RWPE2 (cell line): ENCODE data around the gene PYGO2.
A peak's percentile ranks its signal among the peaks of the same experiment; 100 is the strongest.

ENCODE experiments used
- ATAC-seq: fragments of 200-7000 bp; cut with Tn5 transposase; 3 replicates; pipeline ENCODE4 v1.9.1; 2021; ENCODE audit warnings: low read depth
- DNase-seq: peaks from one replicate; pipeline ENCODE4 v3.0.0-alpha.2; 2020; ENCODE audit warnings: low spot score
- H3K27ac ChIP-seq: fragments of 450-650 bp; 2 replicates; pipeline ENCODE4 v1.5.1; 2017; ENCODE audit warnings: mild to moderate bottlenecking; ENCODE audit not compliant: poor library complexity, severe bottlenecking
- H3K27me3 ChIP-seq: fragments of 250-450 bp; sonication (Bioruptor Pico); 2 replicates; pipeline ENCODE4 v1.5.1; 2021; ENCODE audit warnings: mild to moderate bottlenecking, moderate library complexity; ENCODE audit not compliant: insufficient read depth, poor library complexity, severe bottlenecking
- H3K36me3 ChIP-seq: fragments of 250-450 bp; sonication (Bioruptor Pico); 2 replicates; pipeline ENCODE4 v1.5.1; 2020; ENCODE audit warnings: low read depth, mild to moderate bottlenecking, moderate library complexity
- H3K4me1 ChIP-seq: fragments of 250-450 bp; sonication (Bioruptor Pico); 2 replicates; pipeline ENCODE4 v1.5.1; 2021; ENCODE audit warnings: mild to moderate bottlenecking, moderate library complexity; ENCODE audit not compliant: insufficient read depth, poor library complexity, severe bottlenecking
- H3K4me3 ChIP-seq: fragments of 250-450 bp; sonication (Bioruptor Pico); 2 replicates; pipeline ENCODE4 v1.5.1; 2021; ENCODE audit warnings: mild to moderate bottlenecking, moderate library complexity; ENCODE audit not compliant: severe bottlenecking
- H3K9me3 ChIP-seq: fragments of 250-450 bp; sonication (Bioruptor Pico); 2 replicates; pipeline ENCODE4 v1.5.1; 2021; ENCODE audit warnings: mild to moderate bottlenecking, moderate library complexity; ENCODE audit not compliant: severe bottlenecking
- TF ChIP-seq, protein P1 (sequence below): fragments of 450-650 bp; IDR thresholded peaks from one replicate; pipeline ENCODE4 v1.5.1; 2017; ENCODE audit warnings: mild to moderate bottlenecking, moderate library complexity; ENCODE audit not compliant: poor library complexity, severe bottlenecking

PYGO2 gene

DNA sequence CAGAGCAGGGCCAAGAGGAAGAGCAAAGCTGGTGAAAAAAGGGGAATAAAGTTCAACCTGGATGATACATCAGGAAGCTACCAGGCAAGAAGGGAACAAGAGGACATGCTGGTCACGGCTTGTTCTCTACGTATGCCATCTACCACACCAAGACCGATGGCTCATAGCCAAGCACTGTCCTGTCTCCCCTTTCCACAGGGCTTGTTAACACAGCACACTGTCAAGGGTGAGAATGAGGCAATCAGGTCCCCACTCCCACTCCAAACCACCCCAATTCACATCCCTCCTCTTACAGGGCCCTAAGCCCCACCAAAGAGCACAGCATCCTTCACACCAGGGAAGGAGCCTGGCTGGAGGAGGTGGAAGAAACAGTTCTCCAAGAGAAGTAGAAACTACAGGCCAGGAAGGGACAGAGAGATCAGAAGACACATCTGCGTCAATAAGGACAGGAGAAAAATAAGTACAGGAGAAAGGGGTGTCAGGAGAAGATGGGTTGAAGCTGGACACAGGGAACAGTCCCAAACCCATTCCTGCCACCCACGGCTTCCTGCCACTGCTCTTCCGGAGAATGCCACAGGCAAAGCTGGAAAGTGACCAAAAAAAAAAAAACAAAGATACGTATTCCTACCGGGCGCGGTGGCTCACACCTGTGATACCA is 9.9 kb upstream of the PYGO2 start:
- TF ChIP-seq, protein P1, sequence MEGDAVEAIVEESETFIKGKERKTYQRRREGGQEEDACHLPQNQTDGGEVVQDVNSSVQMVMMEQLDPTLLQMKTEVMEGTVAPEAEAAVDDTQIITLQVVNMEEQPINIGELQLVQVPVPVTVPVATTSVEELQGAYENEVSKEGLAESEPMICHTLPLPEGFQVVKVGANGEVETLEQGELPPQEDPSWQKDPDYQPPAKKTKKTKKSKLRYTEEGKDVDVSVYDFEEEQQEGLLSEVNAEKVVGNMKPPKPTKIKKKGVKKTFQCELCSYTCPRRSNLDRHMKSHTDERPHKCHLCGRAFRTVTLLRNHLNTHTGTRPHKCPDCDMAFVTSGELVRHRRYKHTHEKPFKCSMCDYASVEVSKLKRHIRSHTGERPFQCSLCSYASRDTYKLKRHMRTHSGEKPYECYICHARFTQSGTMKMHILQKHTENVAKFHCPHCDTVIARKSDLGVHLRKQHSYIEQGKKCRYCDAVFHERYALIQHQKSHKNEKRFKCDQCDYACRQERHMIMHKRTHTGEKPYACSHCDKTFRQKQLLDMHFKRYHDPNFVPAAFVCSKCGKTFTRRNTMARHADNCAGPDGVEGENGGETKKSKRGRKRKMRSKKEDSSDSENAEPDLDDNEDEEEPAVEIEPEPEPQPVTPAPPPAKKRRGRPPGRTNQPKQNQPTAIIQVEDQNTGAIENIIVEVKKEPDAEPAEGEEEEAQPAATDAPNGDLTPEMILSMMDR, result no peak
- peaks cover 33% of the 10 kb centered on the region for H3K4me1 ChIP-seq
- H3K4me3 ChIP-seq, result peak overlapping the region; percentile 57
- no peak for DNase-seq
- no peaks in the 10 kb centered on the region for H3K9me3 ChIP-seq
- no peak; the same call in 2 of the 3 replicates for ATAC-seq
- H3K27me3 ChIP-seq, result no peaks in the 10 kb centered on the region
- peak overlapping the region; percentile 99 for H3K27ac ChIP-seq
- peaks cover 36% of the 10 kb centered on the region for H3K36me3 ChIP-seq

DNA sequence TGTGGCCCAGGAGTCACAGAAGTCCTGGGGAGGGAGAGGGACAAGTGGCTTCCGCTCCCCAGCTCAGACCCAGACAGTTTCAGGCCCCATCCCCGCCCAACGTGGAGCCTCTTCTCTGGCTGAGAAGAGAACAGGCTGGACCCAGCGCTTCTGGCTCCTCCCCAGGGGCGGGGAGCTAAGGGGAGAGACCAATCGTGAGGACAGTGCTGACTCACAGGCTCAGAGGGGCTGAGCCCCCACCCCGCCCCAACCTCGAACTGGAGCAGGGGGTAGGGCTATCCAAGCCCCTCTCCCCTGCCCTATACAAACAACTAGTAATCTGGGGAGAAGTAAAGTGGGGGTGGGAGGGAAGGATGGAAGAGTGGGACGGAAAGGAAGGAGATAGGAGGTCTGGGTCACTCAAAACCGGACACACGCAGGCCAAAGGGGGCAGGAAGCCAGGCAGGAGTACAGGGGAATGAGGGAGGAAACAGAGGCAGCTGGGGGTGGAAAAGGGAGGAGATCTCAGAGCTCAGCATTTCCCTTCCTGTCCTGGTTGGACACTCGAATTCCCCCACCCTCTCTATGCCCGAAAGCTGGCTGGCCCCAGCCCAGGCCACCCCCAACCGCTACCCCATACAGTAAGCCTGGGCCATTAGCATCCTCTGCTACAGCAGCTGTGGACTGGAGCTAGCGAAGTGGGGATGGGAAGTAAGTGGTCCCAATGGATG is 9.2 kb upstream of the PYGO2 start, which contains the start of gene SHC1:
TSS of gene SHC1 (minus strand) at position 117 of the 710 bp plus-strand sequence. CDS start 221 bp downstream, outside the sequence.
- Histone ChIP-seq H3K36me3 (peaks cover 37% of the 10 kb centered on the region), H3K27ac (peak within 1 kb of the TSS; percentile 99), H3K4me3 (peak within 1 kb of the TSS; percentile 57), H3K27me3 (no peaks in the 10 kb centered on the region), H3K4me1 (peaks cover 33% of the 10 kb centered on the region), H3K9me3 (no peaks in the 10 kb centered on the region)
- peak; percentile 96 for DNase-seq
- peak; percentile 71 for ATAC-seq
- TF ChIP-seq, protein P1, result no peak

DNA sequence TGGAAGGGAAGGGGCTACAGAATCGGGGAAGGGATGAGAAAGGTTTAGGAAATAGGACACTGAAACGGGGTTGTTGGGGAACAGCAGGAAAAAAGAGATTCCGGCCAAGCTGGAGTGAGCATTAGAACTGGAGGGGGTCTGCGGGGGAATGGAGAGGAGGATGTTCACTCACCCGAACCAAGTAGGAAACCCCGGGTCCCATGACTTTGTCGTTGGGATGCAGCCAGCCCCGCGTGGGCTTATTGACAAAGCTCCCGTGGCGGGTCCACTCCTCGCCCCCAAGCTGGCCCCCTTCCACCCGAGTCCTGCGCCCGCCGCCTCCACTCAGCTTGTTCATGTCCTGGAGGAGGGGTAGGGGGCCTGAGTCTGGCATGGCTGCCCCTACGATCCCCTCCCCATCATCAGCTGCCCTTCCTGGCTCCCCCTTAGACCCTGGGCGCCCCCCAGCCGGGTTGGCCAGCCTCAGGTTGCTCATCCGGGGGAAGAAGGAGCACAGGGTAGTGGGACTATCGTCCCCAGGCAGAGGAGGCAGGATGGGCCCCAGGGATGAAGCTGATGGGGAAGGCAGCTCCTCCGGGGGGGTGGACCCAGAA is 8.4 kb upstream of the PYGO2 start:
- TF ChIP-seq, protein P1, result no peak
- Histone ChIP-seq H3K36me3 (peaks cover 45% of the 10 kb centered on the region), H3K27ac (peak overlapping the region; percentile 99), H3K27me3 (no peaks in the 10 kb centered on the region), H3K4me1 (peaks cover 33% of the 10 kb centered on the region), H3K4me3 (peak overlapping the region; percentile 57), H3K9me3 (no peaks in the 10 kb centered on the region)
- DNase-seq, result no peak
- ATAC-seq, result no peak

DNA sequence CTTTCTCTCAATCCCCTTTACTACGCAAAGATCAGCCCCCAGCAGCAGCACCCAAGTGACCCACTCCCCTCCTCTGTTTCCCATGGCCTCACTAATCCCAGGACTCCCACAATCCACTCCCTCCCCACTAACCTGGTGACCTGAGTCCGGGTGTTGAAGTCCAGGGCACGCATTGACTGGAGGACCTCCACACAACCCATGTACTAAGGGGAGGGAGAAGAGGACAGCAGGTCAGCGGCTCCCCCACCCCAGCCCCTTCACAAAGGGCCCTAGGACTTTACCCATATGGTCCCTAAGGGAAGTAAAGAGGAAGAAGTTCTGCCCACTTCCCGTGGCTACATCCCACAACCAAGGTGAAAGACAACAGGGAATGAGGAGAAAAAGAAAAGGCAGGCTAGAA is 7.7 kb upstream of the PYGO2 start:
- H3K36me3 ChIP-seq, result peaks cover 52% of the 10 kb centered on the region
- H3K4me3 ChIP-seq, result peak overlapping the region; percentile 57

More for the DNA sequence above, 7.7 kb upstream of the PYGO2 start:
- ATAC-seq, result no peak
- no peak for DNase-seq
- peaks cover 33% of the 10 kb centered on the region for H3K4me1 ChIP-seq
- H3K27me3 ChIP-seq, result no peaks in the 10 kb centered on the region
- no peaks in the 10 kb centered on the region for H3K9me3 ChIP-seq
- TF ChIP-seq, protein P1, result no peak
- peak overlapping the region; percentile 99 for H3K27ac ChIP-seq
